GM12873 (cell line): ENCODE results near the gene COL18A1.

Source experiments
- CTCF ChIP-seq: IDR thresholded peaks from 2 replicates; pipeline ENCODE4 v1.5.1; 2012; ENCODE audit warnings: low read depth, mild to moderate bottlenecking, moderate library complexity, low read length, control low read depth; ENCODE audit not compliant: insufficient read depth; ENCODE audit errors: missing control alignments

Gene COL18A1

GRCh38 chr21:45555557-45556301 is 150.8 kb downstream of the COL18A1 start:
- TF ChIP-seq CTCF = no peak

GRCh38 chr21:45556302-45556644 is 151.3 kb downstream of the COL18A1 start:
- no peak for TF ChIP-seq CTCF

GRCh38 chr21:45556645-45557615 is 152.0 kb downstream of the COL18A1 start:
- no peak for TF ChIP-seq CTCF

- no peak for TF ChIP-seq CTCF
Observed at GRCh38 chr21:45557616-45558043, 152.7 kb downstream of the COL18A1 start.

- TF ChIP-seq CTCF = no peak
Observed at GRCh38 chr21:45558044-45558721, 153.2 kb downstream of the COL18A1 start.

GRCh38 chr21:45559216-45560105 is 154.5 kb downstream of the COL18A1 start:
- TF ChIP-seq CTCF = no peak
